HepG2 (cell line): ENCODE measurements around the gene SKI. TPM values are rescaled to one million over a fixed set of nuclear protein-coding genes. Genes with fewer than 3 reads are reported as not detected.
A peak's percentile ranks its signal among the peaks of the same experiment; 100 is the strongest.

Experiments
- IRX3 ChIP-seq: sonication (generic); formaldehyde crosslinking; IDR thresholded peaks from 2 replicates; pipeline ENCODE4 v1.8.1; 2023; ENCODE audit warnings: mild to moderate bottlenecking, low read depth, missing genetic modification reagents, borderline replicate concordance
- MAZ ChIP-seq, 2 experiments: sonication (generic) in 1 of 2; formaldehyde crosslinking in 1 of 2; IDR thresholded peaks; 2 replicates each; pipeline versions ENCODE4 v1.5.0 to v1.6.1; 2012 to 2020; ENCODE audit warnings: low read depth in 2 of 2, mild to moderate bottlenecking in 2 of 2, borderline replicate concordance in 1 of 2, improper control_type of control experiment in 1 of 2, low read length in 1 of 2, missing genetic modification reagents in 1 of 2, moderate library complexity in 1 of 2
- NFAT5 ChIP-seq: sonication (generic); formaldehyde crosslinking; IDR thresholded peaks from 2 replicates; pipeline ENCODE4 v1.4.0; 2020; ENCODE audit warnings: missing genetic modification reagents
- ZBTB37 ChIP-seq: sonication (generic); formaldehyde crosslinking; IDR thresholded peaks from 2 replicates; pipeline ENCODE4 v1.4.0; 2020; ENCODE audit warnings: mild to moderate bottlenecking, missing genetic modification reagents
- ZNF275 ChIP-seq: sonication (generic); formaldehyde crosslinking; IDR thresholded peaks from 2 replicates; pipeline ENCODE4 v1.8.0; 2022; ENCODE audit warnings: missing genetic modification reagents, mild to moderate bottlenecking, inconsistent platforms, borderline replicate concordance
- ZNF318 ChIP-seq: sonication (generic); formaldehyde crosslinking; IDR thresholded peaks from 2 replicates; pipeline ENCODE4 v1.4.0; 2020; ENCODE audit warnings: mild to moderate bottlenecking, missing genetic modification reagents
- ZNF501 ChIP-seq: sonication (generic); formaldehyde crosslinking; IDR thresholded peaks from 2 replicates; pipeline ENCODE4 v1.5.1; 2020; ENCODE audit warnings: mild to moderate bottlenecking, moderate library complexity, missing genetic modification reagents
- ZNF557 ChIP-seq: sonication (generic); formaldehyde crosslinking; IDR thresholded peaks from 2 replicates; pipeline ENCODE4 v1.4.0; 2020; ENCODE audit warnings: missing genetic modification reagents
- ZNF660 ChIP-seq: sonication (generic); formaldehyde crosslinking; IDR thresholded peaks from 2 replicates; pipeline ENCODE4 v1.5.1; 2020; ENCODE audit warnings: mild to moderate bottlenecking, low read depth, missing genetic modification reagents, borderline replicate concordance
- ZNF788 ChIP-seq: sonication (generic); formaldehyde crosslinking; IDR thresholded peaks from 2 replicates; pipeline ENCODE4 v1.5.0; 2020; ENCODE audit warnings: mild to moderate bottlenecking, missing genetic modification reagents, borderline replicate concordance
- polyA plus RNA-seq, 8 experiments: library from polyadenylated mRNA; depleted of rRNA in 3 of 8; stranded (reverse) in 7 of 8; unstranded in 1 of 8; fragments of >200 nt; fragmentation: Illumina TruSeq in 4 of 8; extraction: Trizol in 4 of 8; gene quantifications; 2 replicates each; pipeline versions ENCODE4 v1.2.1 to v1.2.3, GENCODE V29; 2011 to 2016; ENCODE audit warnings: low read depth in 4 of 8, missing spikeins in 1 of 8, mixed read lengths in 1 of 8; ENCODE audit not compliant: insufficient read depth in 1 of 8
- total RNA-seq, 5 experiments: library from RNA; depleted of rRNA; stranded (reverse); fragments of >200 nt; fragmentation: Illumina TruSeq; extraction: Trizol; gene quantifications; 2 replicates each; pipeline ENCODE4 v1.2.3, GENCODE V29; 2016; ENCODE audit warnings: low read depth in 1 of 5

SKI gene
- total and polyA plus RNA-seq, 2 of the 13 experiments (the other 11 are each of a cell fraction or from before 2014, with no cell fraction given) = 4.7 to 6.9 TPM

- TF ChIP-seq NFAT5 (CRISPR knock-in tag) (no peak), ZNF501 (CRISPR knock-in tag) (peak; percentile 82), ZNF557 (no peak), ZBTB37 (CRISPR knock-in tag) (no peak), ZNF788 (CRISPR knock-in tag) (peak; percentile 25; the same call in 1 of the 2 replicates), IRX3 (CRISPR knock-in tag) (no peak), ZNF275 (CRISPR knock-in tag) (0 out of 2 replicates have a peak, but pooled peaks have one; percentile 10), MAZ (IDR thresholded peaks at IDR 0.05; ENCODE audit: borderline replicate concordance, low read depth, low read length) (no peak), MAZ (CRISPR knock-in tag; IDR thresholded peaks at IDR 0.05; ENCODE audit: low read depth) (0 out of 2 replicates have a peak, but pooled peaks have one; percentile 10), ZNF660 (CRISPR knock-in tag) (no peak), ZNF318 (CRISPR knock-in tag) (no peak)
Measured at GRCh38 chr1:2226525-2227345, 1.4 kb upstream of the SKI start (continued).
